B cell (primary cell): ENCODE results near the gene ACSS1. TPM values are rescaled to one million over a fixed set of nuclear protein-coding genes. Genes with fewer than 3 reads are reported as not detected.

Source experiments
- ATAC-seq: fragments of 200-7000 bp; cut with Tn5 transposase; one replicate; pipeline ENCODE4 v1.10.0; 2021; ENCODE audit warnings: low read depth, mild to moderate bottlenecking, moderate number of reproducible peaks, moderate library complexity
- CTCF ChIA-PET: fragments of 350-600 bp; sonication (Branson Sonifier 250); formaldehyde crosslinking; loops from one replicate; lab custom pipeline; 2021; ENCODE audit warnings: antibody characterized with exemption, inconsistent platforms; lab: Charles Lee
- POLR2A ChIA-PET: fragments of 350-600 bp; sonication (Branson Sonifier 250); formaldehyde crosslinking; loops from one replicate; lab custom pipeline; 2021; ENCODE audit warnings: antibody characterized with exemption; lab: Charles Lee
- DNase-seq: peaks from one replicate; pipeline ENCODE4 v3.0.0; 2013
- H2AFZ ChIP-seq: 2 replicates; pipeline ENCODE4 v1.6.1; 2012; ENCODE audit warnings: mild to moderate bottlenecking, low read depth, low read length; ENCODE audit not compliant: insufficient read depth, poor library complexity, severe bottlenecking
- H3K27ac ChIP-seq, 2 donors: 1 replicate in 1 of 2; 2 replicates in 1 of 2; pipeline ENCODE4 v1.5.1; 2012 to 2013; ENCODE audit warnings: low read length in 2 of 2, mild to moderate bottlenecking in 2 of 2, moderate library complexity in 1 of 2
- H3K27me3 ChIP-seq, 4 experiments: fragments of 200-600 bp in 1 of 4; sonication (generic) in 1 of 4; replicated peaks in 1 of 4; 1 replicate in 2 of 4; 2 replicates in 2 of 4; pipeline versions ENCODE4 v1.6.1 to v1.7.0; 2013 to 2016; ENCODE audit warnings: low read length in 3 of 4, mild to moderate bottlenecking in 2 of 4, mixed read lengths in 1 of 4, moderate library complexity in 1 of 4; ENCODE audit not compliant: insufficient read depth in 4 of 4, control insufficient read depth in 3 of 4; ENCODE audit errors: control extremely low read depth in 1 of 4
- H3K36me3 ChIP-seq, 2 experiments: replicated peaks in 1 of 2; 1 replicate in 1 of 2; 2 replicates in 1 of 2; pipeline versions ENCODE4 v1.6.1 to v1.7.1; 2013; ENCODE audit warnings: low read length in 1 of 2; ENCODE audit not compliant: insufficient read depth in 2 of 2, control insufficient read depth in 1 of 2; ENCODE audit errors: control extremely low read depth in 1 of 2, extremely low read depth in 1 of 2
- H3K4me1 ChIP-seq, 2 donors: fragments of 200-600 bp in 1 of 2; sonication (generic) in 1 of 2; 1 replicate in 1 of 2; 2 replicates in 1 of 2; pipeline versions ENCODE4 v1.5.1 to v1.6.1; 2013 to 2017; ENCODE audit warnings: low read length in 2 of 2; ENCODE audit not compliant: control insufficient read depth in 2 of 2, insufficient read depth in 2 of 2
- H3K4me2 ChIP-seq: replicated peaks from 2 replicates; pipeline ENCODE3; 2012; ENCODE audit warnings: mild to moderate bottlenecking, low read depth, low read length; ENCODE audit not compliant: poor library complexity, severe bottlenecking
- H3K4me3 ChIP-seq, 5 experiments: fragments of 200-600 bp in 1 of 5; sonication (generic) in 1 of 5; 1 replicate in 3 of 5; 2 replicates in 2 of 5; pipeline versions ENCODE4 v1.5.1 to v1.7.0; 2011 to 2016; ENCODE audit warnings: low read length in 4 of 5, mild to moderate bottlenecking in 4 of 5, low read depth in 2 of 5, control low read depth in 1 of 5, moderate library complexity in 1 of 5; ENCODE audit not compliant: insufficient read depth in 1 of 5; ENCODE audit errors: control extremely low read depth in 1 of 5, extremely low read depth in 1 of 5
- H3K79me2 ChIP-seq: fragments of 200-600 bp; sonication (generic); one replicate; pipeline ENCODE4 v1.6.0; 2016; ENCODE audit warnings: low read length; ENCODE audit not compliant: control insufficient read depth, insufficient read depth
- H3K9ac ChIP-seq: fragments of 200-600 bp; sonication (generic); 2 replicates; pipeline ENCODE4 v1.6.1; 2017; ENCODE audit warnings: mild to moderate bottlenecking, low read length, moderate library complexity
- H3K9me3 ChIP-seq, 3 donors: one replicate each; pipeline versions ENCODE4 v1.6.1 to v1.7.1; 2013; ENCODE audit warnings: low read length in 2 of 3; ENCODE audit not compliant: control insufficient read depth in 2 of 3, insufficient read depth in 1 of 3; ENCODE audit errors: control extremely low read depth in 1 of 3
- H4K20me1 ChIP-seq: 2 replicates; pipeline ENCODE4 v1.6.0; 2012; ENCODE audit warnings: mild to moderate bottlenecking, low read length; ENCODE audit not compliant: insufficient read depth, control insufficient read depth, poor library complexity, severe bottlenecking
- H3K27ac Mint-ChIP-seq: one replicate; pipeline ENCODE4 v1.8.0; 2021; ENCODE audit warnings: mixed read lengths
- H3K27me3 Mint-ChIP-seq: one replicate; pipeline ENCODE4 v1.8.0; 2021; ENCODE audit warnings: mixed read lengths
- H3K4me1 Mint-ChIP-seq: one replicate; pipeline ENCODE4 v1.8.0; 2021; ENCODE audit warnings: mixed read lengths
- H3K4me3 Mint-ChIP-seq: one replicate; pipeline ENCODE4 v1.8.0; 2021; ENCODE audit warnings: mixed read lengths
- H3K9me3 Mint-ChIP-seq: one replicate; pipeline ENCODE4 v1.8.0; 2022; ENCODE audit warnings: mixed read lengths; ENCODE audit not compliant: insufficient read depth
- CTCF ChIP-seq: fragments of 200-600 bp; IDR thresholded peaks from one replicate; pipeline ENCODE4 v1.8.0; 2022; ENCODE audit warnings: antibody characterized with exemption, mild to moderate bottlenecking
- EZH2 ChIP-seq: IDR thresholded peaks from 2 replicates; pipeline ENCODE4 v1.6.1; 2012; ENCODE audit warnings: borderline replicate concordance, low read depth, mild to moderate bottlenecking, moderate library complexity, low read length; ENCODE audit not compliant: insufficient read depth, poor library complexity, severe bottlenecking
- WGBS: methylation state at CpG from one replicate; pipeline ENCODE4 v1.1.5; 2013; ENCODE audit warnings: missing lambda C conversion rate; ENCODE audit not compliant: insufficient coverage; 5-methylcytosine and 5-hydroxymethylcytosine counted together
- intact Hi-C: fragments of 100-400 bp; cut with micrococcal nuclease; formaldehyde crosslinking; loops from one replicate; pipeline ENCODE4 v1.10.0; 2022
- polyA plus RNA-seq: library from polyadenylated mRNA; depleted of rRNA; stranded (reverse); fragments of >200 nt; gene quantifications from 2 replicates; pipeline ENCODE4 v1.2.3, GENCODE V29; 2012
- total RNA-seq, 2 donors: library from RNA; stranded (reverse); fragments of 120-200 nt in 1 of 2; gene quantifications; 1 replicate in 1 of 2; 2 replicates in 1 of 2; pipeline versions ENCODE4 v1.2.3 to v1.2.4, GENCODE V29; 2013 to 2022

ACSS1 gene
- total and polyA plus RNA-seq, 2 donors (not counting 1 experiment from before 2014, with no cell fraction given) = 82.7 to 95.5 TPM

GRCh38 chr20:24998631-24999445 lies 59.1 kb downstream of the ACSS1 start:
- H3K4me1 Mint-ChIP-seq = peaks cover 14% of the 10 kb centered on the region
- H3K9me3 ChIP-seq = no peaks in the 10 kb centered on the region
- intact Hi-C loops = no loop called here
- no peak for DNase-seq
- no peak overlapping the region for H2AFZ ChIP-seq
- H3K4me3 Mint-ChIP-seq = no peak overlapping the region
- ATAC-seq = no peak
- peaks cover 0 to 9% of the 10 kb centered on the region in 2 donors for H3K4me1 ChIP-seq
- peaks cover 7% of the 10 kb centered on the region in 2 experiments for H3K36me3 ChIP-seq
- ChIA-PET POLR2A (no interaction called here), CTCF (interaction anchor here (0.6 to 9.8 kb wide), 3 partner anchors 56 to 439 kb away, joined by 3 to 250 read pairs (median 3); no protein-coding TSS in a partner anchor)
- H3K27me3 ChIP-seq = no peaks in the 10 kb centered on the region
- no peak overlapping the region for H3K27ac ChIP-seq
- WGBS = 87% methylated on average over 8 of the region's 12 CpGs
- no peak for TF ChIP-seq EZH2
- TF ChIP-seq CTCF = no peak
- H3K27ac Mint-ChIP-seq = no peak overlapping the region
- no peak overlapping the region for H3K9ac ChIP-seq
- no peaks in the 10 kb centered on the region for H3K9me3 Mint-ChIP-seq
- no peaks in the 10 kb centered on the region for H4K20me1 ChIP-seq
- no peak overlapping the region for H3K4me3 ChIP-seq
- H3K4me2 ChIP-seq = no peak overlapping the region
- H3K27me3 Mint-ChIP-seq = no peaks in the 10 kb centered on the region
- no peaks in the 10 kb centered on the region for H3K79me2 ChIP-seq

GRCh38 chr20:24998121-24998520 lies 59.8 kb downstream of the ACSS1 start:
- no peak overlapping the region for H3K27ac Mint-ChIP-seq
- intact Hi-C loops = no loop called here

More at GRCh38 chr20:24998121-24998520, 59.8 kb downstream of the ACSS1 start:
- ChIA-PET CTCF (interaction anchor here (1.1 to 9.8 kb wide), 3 partner anchors 26 to 66 kb away, joined by 4 to 250 read pairs (median 5); no protein-coding TSS in a partner anchor), POLR2A (no interaction called here)
- Histone ChIP-seq H4K20me1 (no peaks in the 10 kb centered on the region), H3K9me3 (no peaks in the 10 kb centered on the region), H3K27ac (no peak overlapping the region), H3K4me2 (no peak overlapping the region), H3K4me1 (peaks cover 6 to 15% of the 10 kb centered on the region in 2 donors), H3K36me3 (peaks cover 3 to 5% of the 10 kb centered on the region in 2 experiments), H3K79me2 (no peaks in the 10 kb centered on the region), H2AFZ (no peak overlapping the region), H3K27me3 (no peaks in the 10 kb centered on the region), H3K9ac (no peak overlapping the region), H3K4me3 (no peak overlapping the region)
- TF ChIP-seq EZH2 (no peak), CTCF (no peak)
- ATAC-seq (no peak), DNase-seq (no peak)
- Mint-ChIP-seq H3K4me1 (peaks cover 20% of the 10 kb centered on the region), H3K27me3 (no peaks in the 10 kb centered on the region), H3K4me3 (no peak overlapping the region), H3K9me3 (no peaks in the 10 kb centered on the region)
- 100% methylated on average over 1 of the region's 3 CpGs for WGBS
